C4-2B (cell line): ENCODE data around the gene GPA33.

Source experiments
- CTCF ChIP-seq: fragments of 450-650 bp; conservative IDR thresholded peaks from 2 replicates; pipeline ENCODE4 v1.5.1; 2017; ENCODE audit warnings: mild to moderate bottlenecking
- ZFX ChIP-seq: fragments of 450-650 bp; IDR thresholded peaks from 2 replicates; pipeline ENCODE4 v1.6.1; 2017

- TF ChIP-seq CTCF: no peak
- no peak for TF ChIP-seq ZFX
Measured at GRCh38 chr1:167126317-167126716, 36.1 kb upstream of the GPA33 start.
